Stimulated activated CD8-positive, alpha-beta memory T cell treated with anti-CD3 and anti-CD28 coated beads, Interleukin-12 subunit alpha, Interleukin-12 subunit beta, amount 100 ng/mL, for 1 hour (primary cell): Measurements from ENCODE around the gene DLGAP1.
"Not testable (repeated sequence)": the region's sequence is repeated elsewhere in the genome, so short reads cannot be mapped to it uniquely, and the experiment has no call there.

Experiments
- DNase-seq: peaks from one replicate; pipeline ENCODE4 v3.0.0-alpha.2; 2020; ENCODE audit warnings: low read depth

The DLGAP1 gene

DNA sequence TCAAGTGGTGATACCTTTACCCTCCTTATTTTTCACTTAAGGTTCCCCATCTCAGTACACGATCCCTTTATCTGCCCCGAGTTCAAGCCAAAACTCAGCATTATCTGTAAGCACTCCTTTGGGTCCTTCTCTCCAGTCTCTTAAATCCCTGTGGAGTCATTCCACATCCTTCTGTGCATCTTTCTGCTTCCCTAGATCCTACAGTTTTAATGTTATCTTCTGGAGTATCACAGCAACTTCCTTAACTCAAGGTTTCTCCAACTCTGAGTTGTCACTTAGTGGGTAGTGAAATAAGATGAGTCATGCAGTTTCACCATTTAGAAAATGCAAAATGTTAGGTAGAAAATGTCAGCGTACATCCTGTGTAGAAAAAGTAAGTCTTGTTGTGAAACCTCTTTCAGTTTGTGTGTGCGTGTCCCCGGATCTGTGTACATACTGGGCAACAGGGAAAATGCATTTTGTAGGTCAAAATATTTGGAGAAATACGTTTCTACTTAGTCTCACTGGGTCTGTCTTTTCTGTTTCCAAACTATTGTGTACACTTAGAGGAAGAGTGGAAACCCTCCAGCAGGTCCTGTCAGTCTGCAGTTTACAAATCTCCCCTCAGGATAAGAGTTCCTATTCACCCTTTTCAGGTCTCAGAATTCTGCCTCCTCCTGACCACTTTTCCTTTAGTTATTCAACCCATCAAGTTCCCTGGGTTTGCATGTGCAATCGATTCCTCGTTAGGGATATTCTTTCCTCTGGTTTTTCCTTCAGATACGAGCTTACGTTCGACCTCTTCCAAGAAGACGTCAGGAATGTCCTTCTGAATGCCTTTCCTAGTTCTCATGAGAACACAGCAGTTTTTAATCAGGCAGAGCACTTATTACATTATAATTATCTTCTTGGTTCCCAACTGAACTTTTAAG, 850.4 kb downstream of the DLGAP1 start:
- no peak for DNase-seq

GRCh38 chr18:3604235-3604497, 850.9 kb downstream of the DLGAP1 start:
- DNase-seq, result no peak

DNA sequence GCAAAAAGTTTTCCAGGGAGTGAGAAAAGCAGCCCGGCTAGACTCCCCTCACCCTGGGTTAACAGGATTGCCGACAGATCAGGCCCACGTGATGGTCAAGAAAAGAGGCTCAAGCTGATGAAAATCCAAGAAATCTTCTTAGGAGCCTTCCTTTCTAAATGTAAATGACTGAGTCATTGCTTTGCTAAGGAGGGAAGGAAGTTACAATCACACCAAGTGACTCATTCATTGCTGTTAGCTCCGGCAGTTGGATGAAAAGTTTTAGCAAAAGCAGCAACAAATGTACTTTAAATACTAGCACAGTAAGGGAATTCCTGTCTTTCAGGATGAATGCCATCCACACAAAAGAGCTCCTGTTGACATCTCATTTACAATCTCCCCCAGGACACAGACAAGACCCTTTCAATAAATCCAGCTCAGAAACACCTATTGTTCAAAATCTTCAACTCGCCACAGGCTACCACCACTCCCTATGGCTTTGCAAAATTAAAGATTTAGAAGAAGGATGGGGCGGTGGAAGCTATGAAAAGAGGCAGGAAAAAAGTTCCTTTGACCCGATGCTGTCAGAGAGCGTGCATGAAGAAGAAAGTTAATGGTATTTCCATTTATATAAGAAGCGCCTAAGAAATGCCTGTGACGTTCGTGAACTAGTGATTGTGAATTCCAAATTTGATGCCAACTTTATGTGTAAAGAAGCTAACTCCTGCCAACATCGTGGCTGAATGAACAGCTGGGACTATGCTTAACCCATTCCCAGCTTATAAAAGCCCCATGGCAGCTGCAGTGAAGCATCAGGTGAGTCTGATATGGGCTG, 851.5 kb downstream of the DLGAP1 start:
- no peak for DNase-seq

GRCh38 chr18:3601106-3601755, 853.9 kb downstream of the DLGAP1 start:
- DNase-seq, result not testable (repeated sequence)

- DNase-seq, result no peak
Measured at GRCh38 chr18:3599861-3600260, 855.2 kb downstream of the DLGAP1 start.

DNA sequence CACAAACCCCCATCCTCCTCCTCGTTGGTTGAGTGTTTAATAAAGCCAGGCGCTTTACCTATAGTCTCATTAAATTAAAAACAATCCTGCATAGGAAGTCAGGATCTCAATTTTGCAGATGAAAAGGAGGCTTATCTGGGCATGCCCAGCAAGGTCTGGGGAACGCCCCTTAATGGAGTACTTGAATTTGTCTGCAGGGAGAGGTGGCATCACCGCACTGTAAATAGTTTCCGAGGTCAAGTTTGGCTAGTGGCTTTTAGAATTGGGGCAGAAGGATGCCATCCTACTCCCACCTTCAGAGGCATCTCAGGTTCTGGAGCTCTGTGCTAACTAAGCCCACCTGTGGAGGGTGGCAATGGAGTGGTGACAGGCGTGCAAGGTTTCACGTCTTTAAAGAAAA, 855.9 kb downstream of the DLGAP1 start:
- DNase-seq, result no peak

DNA sequence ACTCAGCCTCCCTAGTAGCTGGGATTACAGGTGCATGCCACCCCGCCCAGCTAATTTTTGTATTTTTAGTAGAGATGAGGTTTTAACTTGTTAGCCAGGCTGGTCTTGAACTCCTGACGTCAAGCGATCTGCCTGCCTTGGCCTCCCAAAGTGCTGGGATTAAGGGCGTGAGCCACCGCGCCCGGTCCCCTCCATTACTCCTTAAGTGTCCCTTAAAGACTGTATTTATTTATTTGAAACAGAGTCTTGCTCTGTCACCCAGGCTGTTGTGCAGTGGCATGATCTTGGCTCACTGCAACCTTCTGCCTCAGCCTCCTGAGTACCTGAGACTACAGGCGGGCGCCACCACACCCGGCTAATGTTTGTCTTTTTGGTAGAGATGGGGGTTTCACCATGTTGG, 856.5 kb downstream of the DLGAP1 start:
- no peak for DNase-seq

GRCh38 chr18:3597409-3598357, 857.4 kb downstream of the DLGAP1 start:
- DNase-seq, result no peak

DNA sequence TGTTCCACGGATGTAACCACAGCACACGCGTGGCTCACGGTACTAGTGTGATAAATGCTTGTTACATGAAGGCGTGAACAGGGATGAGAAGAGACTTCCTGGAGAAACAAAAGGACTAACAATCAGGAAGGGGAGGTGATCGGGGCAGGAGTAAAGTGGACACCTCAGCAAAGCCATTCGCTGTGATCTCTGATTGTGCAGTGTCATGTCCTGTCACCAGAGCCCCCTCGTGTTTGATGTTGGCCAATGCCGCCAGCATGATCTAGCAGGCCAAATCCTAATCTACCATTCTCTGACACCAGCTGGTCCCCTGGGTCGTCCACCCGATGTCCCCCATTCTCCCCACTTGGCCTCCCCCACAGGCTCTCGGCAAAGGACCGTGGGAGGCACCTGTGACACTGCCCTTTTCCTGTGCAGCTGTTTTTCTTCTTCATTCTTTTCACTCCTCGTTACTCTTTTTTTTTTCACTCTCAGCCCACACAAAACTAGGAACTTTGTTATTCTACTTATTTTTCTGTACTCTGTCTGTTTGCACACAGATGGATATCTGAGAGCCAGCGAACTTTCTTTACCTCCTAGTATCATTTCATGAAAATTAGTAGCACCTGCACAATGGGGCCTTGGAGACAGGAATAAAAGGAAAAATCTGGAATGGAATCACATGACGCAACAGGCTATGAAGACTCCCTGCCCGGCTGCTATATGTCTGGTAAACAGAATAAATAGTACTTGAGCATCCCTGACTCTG, 858.3 kb downstream of the DLGAP1 start:
- DNase-seq, result no peak

- DNase-seq, result no peak
Measured at GRCh38 chr18:3596324-3596636, 858.8 kb downstream of the DLGAP1 start.

- no peak for DNase-seq
Measured at GRCh38 chr18:3595369-3596273, 859.5 kb downstream of the DLGAP1 start.

DNA sequence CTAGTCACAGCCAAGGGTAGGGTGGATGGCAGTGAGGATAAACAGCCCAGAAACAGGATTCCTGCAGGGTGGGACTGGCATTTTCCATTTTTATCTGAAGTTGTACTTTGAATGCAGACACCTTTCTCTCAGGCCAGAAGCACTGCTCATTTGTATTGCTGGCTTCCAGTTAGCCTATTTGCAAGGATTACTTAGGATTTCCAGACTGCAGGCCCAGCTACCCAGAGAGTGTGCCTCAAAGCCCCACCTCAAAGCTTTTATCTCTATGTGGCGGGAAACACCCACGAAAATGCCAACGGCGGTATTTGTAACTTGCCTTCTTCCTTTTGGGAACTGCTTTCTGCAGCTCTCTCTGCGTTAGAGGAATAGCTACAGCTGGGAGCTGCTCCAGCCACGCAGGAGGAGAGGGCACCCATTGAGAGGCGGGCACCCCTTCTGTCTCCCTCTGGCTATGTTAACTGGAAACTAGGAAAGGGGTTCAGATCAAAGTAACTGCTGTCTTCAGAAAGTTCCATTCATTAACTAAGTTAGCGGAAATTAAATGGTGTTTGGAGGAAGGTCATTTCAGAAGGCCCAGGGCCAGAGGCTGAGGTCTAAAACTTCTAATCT, 860.2 kb downstream of the DLGAP1 start:
- no peak for DNase-seq

DNA sequence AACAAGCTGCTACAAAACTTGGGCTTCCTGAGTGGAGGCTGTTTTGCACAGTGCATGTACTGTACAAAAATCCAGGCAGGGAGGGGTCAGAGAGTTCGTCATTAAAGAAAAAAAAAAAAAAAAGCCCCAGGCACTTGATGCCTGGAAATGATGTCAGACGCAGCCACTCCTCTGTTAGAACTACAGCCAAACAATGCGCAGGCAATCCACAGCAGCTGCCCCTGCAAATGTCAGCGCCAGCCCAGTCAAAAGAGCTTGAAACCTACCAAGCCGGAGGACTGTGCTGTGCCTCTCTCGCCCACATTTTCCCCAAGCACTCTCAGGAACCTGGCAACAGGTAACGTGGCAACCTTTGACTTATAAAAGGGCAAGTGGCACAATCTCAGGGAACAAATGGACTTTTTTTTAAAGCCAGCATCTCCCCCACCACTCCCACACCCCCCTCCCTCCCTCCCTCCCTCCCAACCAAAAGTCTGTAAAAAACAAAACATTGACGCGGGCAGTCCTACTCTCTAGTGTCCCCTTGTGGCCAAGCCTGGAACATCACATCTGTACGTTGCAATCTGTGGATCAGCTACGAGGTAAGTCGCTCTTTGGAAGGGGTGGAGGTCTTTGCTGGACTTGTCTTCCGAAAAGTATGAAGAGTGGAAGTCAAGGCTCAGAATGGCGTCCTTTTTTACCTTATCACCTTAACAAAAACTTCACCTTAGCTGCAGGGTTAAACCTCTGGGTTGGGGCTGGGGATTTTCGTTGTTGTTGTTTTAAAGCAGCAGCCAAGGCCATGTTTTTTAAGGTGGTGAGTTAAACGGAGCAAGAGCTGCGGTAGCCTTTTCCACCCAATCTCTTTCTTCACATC, 861.0 kb downstream of the DLGAP1 start:
- DNase-seq, result peak; percentile 74

DNA sequence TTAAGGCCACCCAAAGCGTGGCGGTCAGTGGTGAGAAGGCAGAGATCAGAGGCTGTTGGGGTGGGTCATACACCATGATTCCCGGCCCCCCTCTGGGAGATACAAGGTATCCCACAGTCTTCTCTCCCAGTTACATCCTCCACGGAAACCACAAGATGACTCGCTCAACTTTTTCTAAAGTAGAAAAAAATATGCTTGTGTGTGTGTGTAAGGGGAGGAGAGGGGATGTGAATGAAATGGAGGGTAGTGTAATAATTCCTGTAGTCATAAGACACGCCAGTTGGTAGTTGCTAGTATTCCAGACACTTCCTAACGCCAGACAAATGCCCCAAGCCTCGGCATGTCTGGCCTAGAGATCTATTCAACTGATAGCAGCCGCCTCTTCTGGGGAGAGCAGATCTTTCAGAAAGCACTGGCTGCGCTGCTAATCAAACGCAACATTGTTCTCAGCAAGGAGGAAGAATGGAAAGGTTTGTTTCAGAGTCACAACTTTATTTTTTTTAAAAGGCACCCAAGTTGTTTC, 861.7 kb downstream of the DLGAP1 start:
- no peak for DNase-seq

GRCh38 chr18:3592864-3593263, 862.2 kb downstream of the DLGAP1 start:
- no peak for DNase-seq

DNA sequence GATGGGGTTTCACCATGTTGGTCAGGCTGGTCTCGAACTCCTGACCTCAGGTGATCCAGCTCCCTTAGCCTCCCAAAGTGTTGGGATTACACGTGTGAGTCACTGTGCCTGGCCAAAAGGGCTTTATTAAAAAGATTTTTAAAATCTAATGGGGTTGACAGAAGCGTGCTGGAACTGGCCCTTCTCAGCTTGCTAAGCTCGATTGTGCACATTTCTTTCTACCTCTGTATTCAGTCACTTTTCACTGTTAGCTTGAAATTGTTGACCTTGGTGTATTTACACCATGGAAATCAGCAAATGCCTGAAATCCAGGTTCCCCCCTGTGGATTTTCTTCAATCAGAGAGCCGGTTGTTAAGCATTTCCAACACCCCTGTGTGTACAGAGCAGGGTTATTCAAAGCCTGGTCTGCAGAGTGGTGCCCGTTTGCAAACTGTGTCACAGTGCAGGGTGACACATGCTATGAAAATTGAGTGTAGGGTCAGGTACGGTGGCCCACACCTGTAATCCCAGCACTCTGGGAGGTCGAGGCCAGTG, 864.9 kb downstream of the DLGAP1 start:
- no peak for DNase-seq

DNA sequence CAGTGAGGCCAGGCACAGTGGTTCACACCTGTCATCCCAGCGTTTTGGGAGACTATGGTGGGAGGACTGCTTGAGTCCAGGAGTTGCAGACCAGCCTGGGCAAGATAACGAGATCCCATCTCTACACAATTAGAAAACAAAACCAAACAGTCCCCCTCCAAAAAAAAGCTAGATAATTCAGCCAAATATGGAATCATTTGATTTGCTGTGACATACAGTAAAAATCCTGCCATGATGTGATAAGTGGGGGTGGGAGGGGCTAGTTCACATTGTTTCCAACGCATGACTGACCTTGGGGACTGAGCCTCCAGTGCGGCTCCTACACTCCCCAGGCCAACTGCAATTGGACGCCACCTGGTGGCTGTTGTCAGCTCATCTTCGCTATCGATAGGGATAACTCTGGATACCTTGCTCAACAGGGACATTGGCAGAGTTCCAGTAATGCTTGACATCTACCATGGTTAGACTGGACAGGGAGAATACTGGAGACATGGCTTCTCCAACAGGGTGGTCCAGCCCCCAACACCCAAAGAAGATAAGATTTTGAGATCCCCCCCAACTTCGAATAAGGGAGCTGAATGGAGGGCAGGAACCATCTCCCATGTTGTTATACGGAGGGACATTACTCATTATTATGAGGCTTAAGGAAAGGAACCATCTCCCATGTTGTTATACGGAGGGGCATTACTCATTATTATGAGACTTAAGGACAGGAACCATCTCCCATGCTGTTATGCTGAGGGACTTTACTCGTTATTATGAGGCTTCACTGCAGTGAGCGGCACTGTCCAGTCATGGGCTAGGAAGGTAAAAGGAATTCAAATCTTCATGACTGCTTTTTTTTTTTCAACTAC, 869.2 kb downstream of the DLGAP1 start:
- peak; percentile 39 for DNase-seq
